GM18867 (cell line): ENCODE measurements around the gene WBP1L.
A peak's percentile ranks its signal among the peaks of the same experiment; 100 is the strongest.
"Not testable (repeated sequence)": the region's sequence is repeated elsewhere in the genome, so short reads cannot be mapped to it uniquely, and the experiment has no call there.

Source experiments
- ATAC-seq: cut with Tn5 transposase; IDR thresholded peaks from one replicate; pipeline ENCODE4 v1.9.1; 2021; ENCODE audit warnings: mild to moderate bottlenecking, moderate library complexity; ENCODE audit not compliant: unreplicated experiment

WBP1L gene

GRCh38 chr10:102743588-102744373 is at the start of gene WBP1L:
TSS of gene WBP1L (plus strand) at chr10:102743948. CDS start at chr10:102744054, 106 bp downstream.
- peak; percentile 94 for ATAC-seq

DNA sequence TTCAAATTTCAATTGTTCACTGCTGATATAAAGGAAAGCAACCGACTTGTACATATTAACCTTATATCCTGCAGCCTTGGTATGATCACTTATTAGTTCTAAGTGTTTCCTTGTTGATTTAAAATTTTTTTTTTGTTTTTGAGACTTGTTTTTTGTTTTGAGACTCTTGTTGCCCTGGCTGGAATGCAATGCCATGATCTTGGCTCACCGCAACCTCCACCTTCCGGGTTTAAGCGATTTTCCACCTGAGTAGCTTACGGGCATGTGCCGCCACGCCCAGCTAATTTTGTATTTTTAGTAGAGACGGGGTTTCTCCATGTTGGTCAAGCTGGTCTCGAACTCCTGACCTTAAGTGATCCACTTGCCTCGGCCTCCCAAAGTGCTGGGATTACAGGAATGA is 48.3 kb upstream of the WBP1L start:
- ATAC-seq = not testable (repeated sequence)

DNA sequence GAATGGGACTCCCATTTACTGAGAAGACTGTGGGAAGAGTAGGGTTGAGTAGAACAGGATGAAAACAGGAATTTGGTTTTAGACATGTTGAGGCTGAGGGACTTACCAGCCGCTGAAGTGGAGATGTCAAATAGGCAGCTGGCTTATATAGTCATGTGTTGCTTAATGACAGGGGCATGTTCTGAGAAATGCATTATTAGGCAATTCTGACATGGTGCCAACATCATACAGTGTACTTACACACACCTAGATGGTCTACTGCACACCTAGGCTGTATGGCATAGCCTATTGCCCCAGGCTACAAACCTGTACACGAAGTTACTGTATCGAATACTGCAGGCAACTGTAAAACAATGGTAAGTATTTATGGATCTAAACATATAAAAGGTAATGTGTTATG is 47.0 kb upstream of the WBP1L start:
- ATAC-seq = no peak

DNA sequence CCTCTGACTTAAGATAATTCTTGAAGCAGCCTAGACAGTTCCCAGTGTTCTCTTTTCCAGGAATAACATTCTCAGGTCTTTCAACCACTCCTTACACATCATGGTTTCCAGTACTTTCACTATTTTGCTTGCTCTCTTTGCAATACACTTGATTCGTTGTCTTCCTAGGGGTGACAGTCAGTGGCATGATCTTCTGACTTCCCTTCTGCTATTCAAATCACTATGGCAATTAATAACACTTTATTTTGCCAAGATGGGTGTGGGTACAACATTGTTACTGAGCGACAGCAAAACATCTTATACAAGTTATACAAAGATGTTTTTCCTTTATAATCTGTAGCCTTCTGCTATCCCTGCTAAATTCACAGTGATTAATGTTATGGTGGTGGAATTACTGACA is 44.9 kb upstream of the WBP1L start:
- ATAC-seq = no peak

GRCh38 chr10:102701272-102701671 is 42.5 kb upstream of the WBP1L start:
- no peak for ATAC-seq

DNA sequence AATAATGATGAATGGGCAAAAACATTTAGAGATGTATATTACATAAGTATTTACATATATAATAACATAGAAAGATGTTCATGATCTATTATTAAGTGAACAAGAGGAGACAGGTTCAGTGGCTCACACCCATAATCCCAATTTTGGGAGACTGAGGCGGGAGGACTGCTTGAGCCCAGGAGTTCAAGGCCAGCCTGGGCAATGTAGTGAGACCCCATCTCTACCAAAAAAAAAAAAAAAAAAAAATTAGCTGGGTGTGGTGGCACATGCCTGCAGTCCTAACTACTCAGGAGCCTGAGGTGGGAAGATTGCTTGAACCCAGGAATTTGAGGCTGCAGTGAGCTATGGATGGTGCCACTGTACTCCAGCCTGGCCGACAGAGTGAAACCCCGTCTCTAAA is 42.0 kb upstream of the WBP1L start:
- ATAC-seq = no peak

GRCh38 chr10:102702742-102703141 is 41.0 kb upstream of the WBP1L start:
- ATAC-seq = no peak

DNA sequence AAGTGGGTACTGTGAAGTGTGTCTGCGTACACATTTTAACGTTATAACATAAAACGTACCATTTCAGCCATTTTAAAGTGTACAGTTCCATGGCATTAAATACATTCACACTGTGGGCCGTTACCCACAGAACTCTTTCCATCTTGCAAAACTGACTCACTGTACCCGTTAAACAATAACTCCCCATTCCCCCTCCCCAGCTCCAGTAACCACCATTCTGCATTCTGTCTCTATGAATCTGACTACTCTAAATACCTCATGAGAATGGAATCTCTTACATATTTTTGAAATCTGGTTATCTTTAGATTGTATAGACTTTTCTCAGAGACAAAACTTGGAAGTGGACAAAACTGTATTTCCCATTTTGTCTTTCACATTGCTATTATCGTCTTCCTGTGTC is 38.8 kb upstream of the WBP1L start:
- ATAC-seq = no peak

GRCh38 chr10:102705531-102705930 is 38.2 kb upstream of the WBP1L start:
- ATAC-seq = no peak

DNA sequence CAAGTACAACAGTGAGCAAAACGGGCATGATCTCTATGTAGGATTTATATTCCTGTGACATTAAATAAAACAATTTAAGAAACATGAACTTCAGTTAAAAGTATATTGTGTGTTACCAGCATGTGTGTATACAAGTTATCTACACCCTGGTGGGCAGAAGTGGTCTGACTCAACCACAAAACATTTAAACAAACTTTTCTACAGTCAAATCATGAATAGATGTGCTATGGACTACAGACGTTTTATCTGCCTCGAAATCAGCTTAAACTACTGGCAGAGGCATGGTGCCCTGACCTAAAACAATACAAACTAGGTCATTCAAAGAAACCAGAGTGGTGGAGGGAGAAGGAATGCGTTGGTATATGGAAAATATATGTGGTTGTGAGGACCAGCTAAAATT is 33.1 kb upstream of the WBP1L start:
- no peak for ATAC-seq

GRCh38 chr10:102712089-102712488 is 31.7 kb upstream of the WBP1L start:
- no peak for ATAC-seq

DNA sequence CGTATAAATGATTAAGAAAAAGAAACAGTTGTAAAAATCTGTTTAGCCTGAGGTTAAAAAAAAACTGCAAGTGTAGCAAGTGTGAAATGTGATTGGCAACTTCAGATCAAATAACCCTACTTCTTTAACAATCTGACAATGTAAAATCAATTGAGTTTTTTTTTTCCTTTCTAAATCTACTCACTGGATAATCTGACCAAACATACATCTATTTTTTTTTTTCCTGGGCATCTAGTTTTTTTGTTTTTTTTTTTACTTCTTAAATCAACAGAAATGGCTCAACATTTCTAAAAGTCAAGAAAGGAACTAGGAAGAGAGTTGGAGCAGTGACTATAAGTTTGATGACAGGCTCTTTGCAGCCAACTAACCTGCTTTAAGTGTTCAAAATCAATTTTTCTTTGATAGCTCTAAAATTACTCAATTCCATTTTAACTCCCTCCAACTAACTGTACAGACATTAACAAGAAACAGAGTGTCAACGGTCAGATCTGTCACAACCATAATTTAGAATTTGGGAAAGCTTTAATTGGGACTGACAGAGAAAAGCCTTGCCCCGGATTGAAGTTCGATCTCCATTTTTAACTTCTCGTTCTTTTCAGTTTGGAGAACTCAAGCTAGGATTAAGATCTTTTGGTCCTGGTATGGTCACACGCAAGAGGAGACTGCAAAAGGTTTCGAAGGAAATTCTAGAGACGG is 30.8 kb upstream of the WBP1L start:
- ATAC-seq = no peak

DNA sequence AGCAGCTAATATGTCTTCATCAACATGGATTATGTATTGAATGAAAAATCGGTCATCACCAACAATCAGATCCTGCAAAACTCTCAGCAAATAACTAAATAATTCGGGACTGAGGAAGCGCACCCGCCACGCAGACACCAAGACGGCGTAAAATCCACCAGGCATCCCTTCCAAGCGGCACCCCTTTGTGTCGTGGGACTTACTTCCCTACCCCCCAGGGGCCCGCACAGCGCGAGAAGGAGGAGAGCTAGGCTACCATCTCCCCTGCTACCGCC is 30.3 kb upstream of the WBP1L start:
- ATAC-seq = peak; percentile 42

DNA sequence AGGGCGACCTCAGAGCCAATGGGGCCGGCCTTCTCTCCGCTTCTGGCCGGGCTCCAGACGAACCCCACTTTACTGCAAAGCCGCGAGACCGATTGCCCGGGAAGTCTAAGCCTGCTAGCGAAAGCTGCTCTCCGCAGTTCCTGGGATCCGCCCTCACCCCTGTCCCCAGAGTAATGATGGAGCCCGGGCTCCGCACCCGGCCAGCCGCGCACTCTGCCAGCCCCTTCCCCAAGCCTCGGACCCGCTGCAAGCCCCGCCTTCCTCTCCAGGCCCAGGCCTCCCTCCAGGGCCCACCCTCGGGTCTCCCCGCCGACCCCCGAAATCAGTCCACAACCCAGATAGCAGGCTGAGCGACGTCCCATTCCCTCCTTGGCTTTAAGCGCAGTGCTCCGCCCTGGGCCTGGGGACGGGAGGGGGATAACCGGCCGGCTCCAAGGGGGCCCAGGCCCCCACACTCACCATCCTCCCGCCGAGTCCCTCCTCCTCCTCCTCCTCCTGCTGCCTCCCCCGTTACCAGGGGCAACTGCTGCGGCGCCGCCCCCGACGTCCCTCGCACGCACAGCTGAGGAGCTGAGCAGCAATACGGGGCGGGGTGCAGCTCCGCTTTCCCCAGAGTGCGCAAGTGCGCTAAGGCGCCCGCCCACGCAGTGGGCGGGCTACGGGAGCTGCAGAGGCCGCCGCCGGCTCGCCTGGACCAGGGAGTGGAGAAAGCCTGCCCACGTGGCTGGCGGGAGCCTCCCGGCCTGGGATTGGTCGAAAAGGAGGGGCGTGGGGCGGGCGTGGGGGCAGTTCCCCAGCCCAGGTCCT is 29.7 kb upstream of the WBP1L start, which contains the start of gene ARL3:
ARL3 (minus strand) TSS at position 584 of the 807 bp plus-strand sequence; CDS start at position 462, 122 bp downstream.
- ATAC-seq = peak; percentile 77

DNA sequence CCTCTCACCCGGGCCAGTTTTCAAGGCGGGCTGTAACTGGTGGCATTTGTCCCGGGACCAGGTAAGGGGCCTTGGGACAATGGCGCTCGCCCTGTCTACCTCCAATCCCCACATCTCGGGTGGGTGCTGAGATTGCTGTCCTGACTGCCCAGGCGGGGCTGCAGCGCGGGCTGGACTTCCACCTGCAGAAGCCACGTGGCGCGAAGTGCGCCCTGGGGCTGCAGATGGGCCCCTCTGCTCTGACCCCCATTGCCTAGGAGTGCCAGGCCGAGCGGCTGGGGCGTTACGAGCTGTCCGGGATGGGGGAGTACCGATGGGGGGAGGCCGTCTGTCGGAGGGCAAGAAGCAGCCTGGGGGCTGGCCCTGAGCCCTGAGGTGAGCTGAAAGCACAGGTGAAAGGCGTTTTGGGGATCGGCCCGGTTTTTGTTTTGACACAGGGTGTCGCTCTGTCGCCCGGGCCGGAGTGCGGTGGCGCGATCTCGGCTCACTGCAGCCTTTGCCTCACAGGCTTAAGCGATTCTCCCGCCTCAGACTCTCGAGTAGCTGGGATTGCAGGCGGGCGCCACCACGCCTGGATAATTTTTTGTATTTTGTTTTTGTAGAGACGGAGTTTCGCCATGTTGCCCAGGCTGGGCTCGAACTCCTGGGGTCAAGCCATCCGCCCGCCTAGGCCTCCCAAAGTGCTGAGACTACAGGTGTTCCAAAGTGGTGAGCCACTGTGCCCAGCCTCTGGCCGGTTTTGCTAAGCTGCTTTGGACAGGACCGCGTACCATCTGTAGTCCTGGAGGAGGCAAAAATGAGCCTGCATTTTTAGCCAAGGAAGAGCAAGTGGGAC is 28.9 kb upstream of the WBP1L start, which contains the start of gene SFXN2:
SFXN2 (plus strand) TSS at position 16 of the 835 bp plus-strand sequence. CDS start 12,001 bp downstream, outside the sequence.
- ATAC-seq = peak; percentile 21

- ATAC-seq = no peak
Measured at GRCh38 chr10:102715880-102716279, 27.9 kb upstream of the WBP1L start.

DNA sequence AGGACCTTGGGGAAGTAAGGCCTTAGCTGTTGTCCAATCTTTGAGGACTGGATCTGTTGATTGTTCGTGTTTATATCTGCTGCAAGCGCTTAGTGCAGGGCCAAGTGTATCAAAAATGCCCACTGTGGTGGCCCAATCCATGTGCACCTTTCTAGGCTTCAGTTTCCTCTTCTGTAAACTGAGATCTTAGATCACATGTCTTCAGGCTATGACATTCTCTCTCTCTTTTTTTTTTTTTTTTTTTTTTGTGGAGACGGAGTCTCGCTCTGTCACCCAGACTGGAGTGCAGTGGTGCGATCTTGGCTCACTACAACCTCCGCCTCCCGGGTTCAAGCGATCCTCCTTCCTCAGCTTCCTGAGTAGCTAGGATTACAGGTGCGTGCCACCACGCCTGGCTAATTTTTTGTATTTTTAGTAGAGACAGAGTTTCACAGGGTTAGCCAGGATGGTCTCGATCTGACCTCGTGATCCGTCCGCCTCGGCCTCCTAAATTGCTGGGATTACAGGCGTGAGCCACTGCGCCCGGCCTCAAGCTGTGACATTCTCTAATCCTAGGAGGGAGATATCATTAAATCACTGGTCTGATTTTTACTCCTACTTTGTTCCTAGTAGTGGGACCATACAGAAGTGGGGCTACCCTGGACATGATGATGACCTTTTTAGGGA is 26.7 kb upstream of the WBP1L start:
- ATAC-seq = not testable (repeated sequence)

DNA sequence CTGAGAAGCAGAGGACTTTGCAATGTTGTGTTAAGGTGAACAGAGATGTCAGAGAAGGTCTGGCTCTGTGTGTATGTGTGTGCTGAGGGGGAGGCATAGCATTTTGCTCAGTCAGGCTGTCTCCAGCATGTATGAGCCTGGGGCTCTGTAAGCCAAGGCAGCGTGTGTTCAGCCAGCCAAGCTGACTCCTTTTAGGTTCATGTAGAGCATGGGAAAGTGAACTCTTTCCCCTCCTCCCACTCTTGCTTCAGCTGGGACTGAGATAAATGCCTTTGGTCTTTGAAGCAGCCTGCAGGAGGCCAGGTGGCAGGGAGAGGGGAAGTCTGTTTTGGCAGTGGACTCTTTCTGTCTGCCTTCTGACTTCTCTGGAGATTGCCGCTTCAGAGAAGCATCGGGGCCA is 25.5 kb upstream of the WBP1L start:
- ATAC-seq = no peak

DNA sequence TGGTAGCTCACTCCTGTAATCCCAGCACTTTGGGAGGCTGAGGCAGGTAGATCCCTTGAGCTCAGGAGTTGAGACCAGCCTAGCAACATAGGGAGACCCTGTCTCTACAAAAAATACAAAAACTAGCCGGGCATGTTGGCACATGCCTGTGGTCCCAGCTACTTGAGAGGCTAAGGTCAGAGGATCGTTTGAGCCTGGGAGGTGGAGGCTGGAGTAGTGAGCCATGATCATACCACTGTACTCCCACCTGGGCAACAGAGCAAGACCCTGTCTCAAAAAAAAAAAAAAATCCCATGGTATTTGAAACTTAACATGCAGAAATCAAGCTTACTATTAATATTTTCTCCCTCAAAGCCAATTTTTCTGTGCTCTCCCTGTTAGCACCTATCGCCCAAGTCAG is 23.4 kb upstream of the WBP1L start:
- ATAC-seq = no peak

- ATAC-seq = no peak
Measured at GRCh38 chr10:102720775-102721301, 22.9 kb upstream of the WBP1L start.
